CD4-positive, alpha-beta memory T cell (primary cell): ENCODE data around the gene GFOD1. TPM values are rescaled to one million over a fixed set of nuclear protein-coding genes. Genes with fewer than 3 reads are reported as not detected.
A peak's percentile ranks its signal among the peaks of the same experiment; 100 is the strongest.

Experiments used
- CTCF ChIA-PET: fragments of 350-600 bp; sonication (Branson Sonifier 250); formaldehyde crosslinking; loops from one replicate; lab custom pipeline; 2021; ENCODE audit warnings: inconsistent platforms; ENCODE audit not compliant: partially characterized antibody; lab: Charles Lee
- POLR2A ChIA-PET: fragments of 350-600 bp; sonication (Branson Sonifier 250); formaldehyde crosslinking; loops from one replicate; lab custom pipeline; 2021; ENCODE audit not compliant: partially characterized antibody; lab: Charles Lee
- DNase-seq, 5 donors: peaks; one replicate each; pipeline versions ENCODE4 v3.0.0 to v3.0.0-alpha.2; 2020 to 2022; ENCODE audit warnings: mixed read lengths in 1 of 5
- H3K27ac ChIP-seq: one replicate; pipeline ENCODE4 v1.7.0; 2013; ENCODE audit warnings: low read depth, low read length
- H3K27me3 ChIP-seq: 2 replicates; pipeline ENCODE4 v1.7.0; 2013; ENCODE audit warnings: mild to moderate bottlenecking, low read length, moderate library complexity; ENCODE audit not compliant: insufficient read depth
- H3K36me3 ChIP-seq: 2 replicates; pipeline ENCODE4 v1.7.0; 2013; ENCODE audit warnings: mild to moderate bottlenecking, low read length, moderate library complexity; ENCODE audit not compliant: insufficient read depth
- H3K4me1 ChIP-seq: 2 replicates; pipeline ENCODE4 v1.7.0; 2013; ENCODE audit warnings: mild to moderate bottlenecking, low read length, moderate library complexity; ENCODE audit not compliant: insufficient read depth
- H3K4me3 ChIP-seq, 2 donors: one replicate each; pipeline ENCODE4 v1.7.0; 2013; ENCODE audit warnings: low read length in 2 of 2, mild to moderate bottlenecking in 1 of 2
- H3K9me3 ChIP-seq, 2 donors: one replicate each; pipeline ENCODE4 v1.7.0; 2013; ENCODE audit warnings: low read length in 2 of 2, control low read depth in 1 of 2; ENCODE audit not compliant: control insufficient read depth in 1 of 2
- H3K27ac Mint-ChIP-seq, 7 donors: one replicate each; pipeline ENCODE4 v1.8.0; 2020 to 2021; ENCODE audit warnings: mixed read lengths in 7 of 7, mild to moderate bottlenecking in 6 of 7, inconsistent platforms in 3 of 7, moderate library complexity in 3 of 7
- H3K27me3 Mint-ChIP-seq, 2 donors: one replicate each; pipeline ENCODE4 v1.8.0; 2020 to 2021; ENCODE audit warnings: mixed read lengths in 2 of 2
- H3K36me3 Mint-ChIP-seq, 2 donors: one replicate each; pipeline ENCODE4 v1.8.0; 2020 to 2021; ENCODE audit warnings: mixed read lengths in 2 of 2, inconsistent platforms in 1 of 2, mild to moderate bottlenecking in 1 of 2
- H3K4me1 Mint-ChIP-seq, 4 donors: one replicate each; pipeline ENCODE4 v1.8.0; 2020 to 2021; ENCODE audit warnings: mixed read lengths in 4 of 4, mild to moderate bottlenecking in 1 of 4
- H3K4me3 Mint-ChIP-seq, 8 donors: one replicate each; pipeline ENCODE4 v1.8.0; 2020 to 2021; ENCODE audit warnings: mixed read lengths in 8 of 8, mild to moderate bottlenecking in 7 of 8, moderate library complexity in 6 of 8, inconsistent platforms in 3 of 8
- H3K9me3 Mint-ChIP-seq, 8 donors: one replicate each; pipeline ENCODE4 v1.8.0; 2020 to 2021; ENCODE audit warnings: mixed read lengths in 8 of 8, mild to moderate bottlenecking in 5 of 8, inconsistent platforms in 3 of 8, moderate library complexity in 1 of 8
- intact Hi-C: fragments of 100-400 bp; cut with micrococcal nuclease; formaldehyde crosslinking; loops from one replicate; pipeline ENCODE4 v1.15.1; 2023
- polyA plus RNA-seq, 2 donors: library from polyadenylated mRNA; unstranded; fragments of 300-500 nt; fragmentation: Illumina TruSeq; gene quantifications; one replicate each; pipeline ENCODE4 v1.2.3, GENCODE V29; 2021
- total RNA-seq, 2 experiments: library from RNA; stranded (reverse); gene quantifications; one replicate each; pipeline ENCODE4 v1.2.3, GENCODE V29; 2021

GFOD1 gene
- total and polyA plus RNA-seq, 4 experiments from 2014 or later: 0.95 to 1.1 (median 0.97) TPM; not detected in 1

- Mint-ChIP-seq H3K27ac (no peak overlapping the region), H3K9me3 (peaks cover 0 to 2% (median 0%) of the 10 kb centered on the region in 8 donors), H3K4me1 (no peaks in the 10 kb centered on the region), H3K4me3 (no peak overlapping the region), H3K36me3 (no peaks in the 10 kb centered on the region), H3K27me3 (no peaks in the 10 kb centered on the region)
- ChIA-PET CTCF (no interaction called here), POLR2A (no interaction called here)
- DNase-seq: no peak
- no peak overlapping the region for H3K4me3 ChIP-seq
- intact Hi-C loops: no loop called here
- H3K27me3 ChIP-seq: no peaks in the 10 kb centered on the region
- H3K36me3 ChIP-seq: no peaks in the 10 kb centered on the region
- H3K9me3 ChIP-seq: no peaks in the 10 kb centered on the region
- H3K27ac ChIP-seq: no peak overlapping the region
- no peaks in the 10 kb centered on the region for H3K4me1 ChIP-seq
These were observed 12.9 kb upstream of the GFOD1 start for GRCh38 chr6:13500264-13500663.

GRCh38 chr6:13496513-13497190 is 9.3 kb upstream of the GFOD1 start:
- Histone ChIP-seq H3K4me3 (no peak overlapping the region), H3K27ac (no peak overlapping the region), H3K9me3 (no peaks in the 10 kb centered on the region), H3K4me1 (no peaks in the 10 kb centered on the region), H3K36me3 (no peaks in the 10 kb centered on the region), H3K27me3 (no peaks in the 10 kb centered on the region)
- no peaks in the 10 kb centered on the region for H3K4me1 Mint-ChIP-seq
- ChIA-PET POLR2A (no interaction called here), CTCF (interaction anchor here (0.5 kb wide), 1 partner anchor 165 kb away, joined by 3 read pairs; no protein-coding TSS in a partner anchor)
- H3K4me3 Mint-ChIP-seq: no peak overlapping the region
- DNase-seq: no peak
- no peak overlapping the region for H3K27ac Mint-ChIP-seq
- intact Hi-C loops: no loop called here
- no peaks in the 10 kb centered on the region for H3K27me3 Mint-ChIP-seq
- H3K36me3 Mint-ChIP-seq: no peaks in the 10 kb centered on the region
- peaks cover 0 to 2% (median 0%) of the 10 kb centered on the region in 8 donors for H3K9me3 Mint-ChIP-seq

- Histone ChIP-seq H3K27me3 (no peaks in the 10 kb centered on the region), H3K4me1 (no peaks in the 10 kb centered on the region), H3K4me3 (no peak overlapping the region), H3K36me3 (no peaks in the 10 kb centered on the region), H3K9me3 (no peaks in the 10 kb centered on the region), H3K27ac (no peak overlapping the region)
- H3K36me3 Mint-ChIP-seq: no peaks in the 10 kb centered on the region
- H3K27me3 Mint-ChIP-seq: no peaks in the 10 kb centered on the region
- no peak overlapping the region for H3K4me3 Mint-ChIP-seq
- H3K4me1 Mint-ChIP-seq: no peaks in the 10 kb centered on the region
- POLR2A ChIA-PET: no interaction called here
- CTCF ChIA-PET: interaction anchor here (0.5 kb wide), 1 partner anchor 164 kb away, joined by 3 read pairs; no protein-coding TSS in a partner anchor
- H3K27ac Mint-ChIP-seq: no peak overlapping the region
- H3K9me3 Mint-ChIP-seq: peaks cover 0 to 2% (median 0%) of the 10 kb centered on the region in 8 donors
- intact Hi-C loops: no loop called here
- no peak for DNase-seq
These were observed 8.4 kb upstream of the GFOD1 start for GRCh38 chr6:13495818-13496217.

GRCh38 chr6:13495112-13495776 is 7.8 kb upstream of the GFOD1 start:
- Mint-ChIP-seq H3K27me3 (no peaks in the 10 kb centered on the region), H3K27ac (no peak overlapping the region), H3K4me1 (no peaks in the 10 kb centered on the region), H3K4me3 (no peak overlapping the region), H3K36me3 (no peaks in the 10 kb centered on the region), H3K9me3 (peaks cover 0 to 2% (median 0%) of the 10 kb centered on the region in 8 donors)
- DNase-seq: no peak
- H3K36me3 ChIP-seq: no peaks in the 10 kb centered on the region
- POLR2A ChIA-PET: no interaction called here
- H3K27me3 ChIP-seq: no peaks in the 10 kb centered on the region
- no peaks in the 10 kb centered on the region for H3K9me3 ChIP-seq
- no peak overlapping the region for H3K4me3 ChIP-seq
- no peaks in the 10 kb centered on the region for H3K4me1 ChIP-seq
- CTCF ChIA-PET: no interaction called here
- no peak overlapping the region for H3K27ac ChIP-seq
- intact Hi-C loops: no loop called here

GRCh38 chr6:13494137-13494536 is 6.7 kb upstream of the GFOD1 start:
- Histone ChIP-seq H3K4me3 (no peak overlapping the region), H3K27me3 (no peaks in the 10 kb centered on the region), H3K4me1 (no peaks in the 10 kb centered on the region), H3K36me3 (no peaks in the 10 kb centered on the region), H3K27ac (no peak overlapping the region), H3K9me3 (no peaks in the 10 kb centered on the region)
- intact Hi-C loops: no loop called here
- ChIA-PET CTCF (interaction anchor here (2.1 kb wide), 1 partner anchor 81 kb away, joined by 6 read pairs; the partner anchor contains the start of gene SIRT5), POLR2A (no interaction called here)
- peaks cover 0 to 2% (median 0%) of the 10 kb centered on the region in 8 donors for H3K9me3 Mint-ChIP-seq
- DNase-seq: no peak
- H3K27me3 Mint-ChIP-seq: no peaks in the 10 kb centered on the region
- no peak overlapping the region for H3K4me3 Mint-ChIP-seq
- peak overlapping the region in 2 of 7 donors; percentile 11 to 66 for H3K27ac Mint-ChIP-seq
- no peaks in the 10 kb centered on the region for H3K36me3 Mint-ChIP-seq
- H3K4me1 Mint-ChIP-seq: peaks cover 0 to 1% (median 0%) of the 10 kb centered on the region in 4 donors

- Histone ChIP-seq H3K36me3 (no peaks in the 10 kb centered on the region), H3K27me3 (no peaks in the 10 kb centered on the region), H3K9me3 (no peaks in the 10 kb centered on the region), H3K27ac (no peak overlapping the region), H3K4me1 (no peaks in the 10 kb centered on the region), H3K4me3 (no peak overlapping the region)
- H3K27ac Mint-ChIP-seq: no peak overlapping the region
- POLR2A ChIA-PET: no interaction called here
- intact Hi-C loops: no loop called here
- H3K9me3 Mint-ChIP-seq: peaks cover 0 to 2% (median 0%) of the 10 kb centered on the region in 8 donors
- H3K27me3 Mint-ChIP-seq: no peaks in the 10 kb centered on the region
- H3K4me1 Mint-ChIP-seq: peaks cover 0 to 11% (median 5%) of the 10 kb centered on the region in 4 donors
- DNase-seq: no peak
- CTCF ChIA-PET: interaction anchor here (1.0 to 2.1 kb wide), 2 partner anchors 82 to 162 kb away, joined by 3 to 6 read pairs; partner anchors contain the start of gene SIRT5
- no peak overlapping the region for H3K4me3 Mint-ChIP-seq
- no peaks in the 10 kb centered on the region for H3K36me3 Mint-ChIP-seq
These were observed 5.7 kb upstream of the GFOD1 start for GRCh38 chr6:13493147-13493546.

- Histone ChIP-seq H3K36me3 (no peaks in the 10 kb centered on the region), H3K27ac (no peak overlapping the region), H3K27me3 (no peaks in the 10 kb centered on the region), H3K4me1 (no peaks in the 10 kb centered on the region), H3K4me3 (no peak overlapping the region), H3K9me3 (no peaks in the 10 kb centered on the region)
- POLR2A ChIA-PET: no interaction called here
- H3K36me3 Mint-ChIP-seq: peaks cover 0 to 2% of the 10 kb centered on the region in 2 donors
- peaks cover 0 to 2% (median 0%) of the 10 kb centered on the region in 8 donors for H3K9me3 Mint-ChIP-seq
- H3K27me3 Mint-ChIP-seq: no peaks in the 10 kb centered on the region
- no peak for DNase-seq
- H3K4me1 Mint-ChIP-seq: peaks cover 0 to 16% (median 5%) of the 10 kb centered on the region in 4 donors
- intact Hi-C loops: no loop called here
- H3K27ac Mint-ChIP-seq: no peak overlapping the region
- H3K4me3 Mint-ChIP-seq: no peak overlapping the region
- CTCF ChIA-PET: interaction anchor here (2.1 kb wide), 1 partner anchor 82 kb away, joined by 6 read pairs; the partner anchor contains the start of gene SIRT5
These were observed 5.0 kb upstream of the GFOD1 start for GRCh38 chr6:13492357-13492756.
